ENCODE measurements around the gene SNRPA.

Gene SNRPA

GRCh38 chr19:40741527-40742390 lies 9.2 kb upstream of the SNRPA start:
- TF ChIP-seq REST (IDR thresholded peaks at IDR 0.05; ENCODE audit: insufficient read depth in 1 of 2, low read depth in 2 of 2, low read length in 2 of 2) (no peak), TAF1 (IDR thresholded peaks at IDR 0.05; ENCODE audit: borderline replicate concordance, insufficient read depth, low read length) (no peak), SIN3A (IDR thresholded peaks at IDR 0.05; ENCODE audit: borderline replicate concordance, insufficient read depth, low read length) (no peak), POLR2AphosphoS5 (IDR thresholded peaks at IDR 0.05; ENCODE audit: low read depth, low read length) (no peak), FOXP2 (optimal IDR thresholded peaks at IDR 0.05; ENCODE audit: borderline replicate concordance, extremely low read depth, extremely low read length, insufficient read depth) (no peak)

- no peak for TF ChIP-seq REST (IDR thresholded peaks at IDR 0.05; ENCODE audit: insufficient read depth in 1 of 2, low read depth in 2 of 2, low read length in 2 of 2)
- no peak for TF ChIP-seq FOXP2 (optimal IDR thresholded peaks at IDR 0.05; ENCODE audit: borderline replicate concordance, extremely low read depth, extremely low read length, insufficient read depth)
- no peak for TF ChIP-seq TAF1 (IDR thresholded peaks at IDR 0.05; ENCODE audit: borderline replicate concordance, insufficient read depth, low read length)
- TF ChIP-seq POLR2AphosphoS5 (IDR thresholded peaks at IDR 0.05; ENCODE audit: low read depth, low read length): no peak
- TF ChIP-seq SIN3A (IDR thresholded peaks at IDR 0.05; ENCODE audit: borderline replicate concordance, insufficient read depth, low read length): no peak
Observed at GRCh38 chr19:40742477-40742876, 8.5 kb upstream of the SNRPA start.

GRCh38 chr19:40742886-40743285 lies 8.1 kb upstream of the SNRPA start:
- TF ChIP-seq POLR2AphosphoS5 (IDR thresholded peaks at IDR 0.05; ENCODE audit: low read depth, low read length) (no peak), REST (IDR thresholded peaks at IDR 0.05; ENCODE audit: insufficient read depth in 1 of 2, low read depth in 2 of 2, low read length in 2 of 2) (no peak), FOXP2 (optimal IDR thresholded peaks at IDR 0.05; ENCODE audit: borderline replicate concordance, extremely low read depth, extremely low read length, insufficient read depth) (no peak), TAF1 (IDR thresholded peaks at IDR 0.05; ENCODE audit: borderline replicate concordance, insufficient read depth, low read length) (no peak), SIN3A (IDR thresholded peaks at IDR 0.05; ENCODE audit: borderline replicate concordance, insufficient read depth, low read length) (no peak)

GRCh38 chr19:40743926-40744325 lies 7.1 kb upstream of the SNRPA start:
- TF ChIP-seq REST (IDR thresholded peaks at IDR 0.05; ENCODE audit: insufficient read depth in 1 of 2, low read depth in 2 of 2, low read length in 2 of 2) (no peak), SIN3A (IDR thresholded peaks at IDR 0.05; ENCODE audit: borderline replicate concordance, insufficient read depth, low read length) (no peak), TAF1 (IDR thresholded peaks at IDR 0.05; ENCODE audit: borderline replicate concordance, insufficient read depth, low read length) (no peak), POLR2AphosphoS5 (IDR thresholded peaks at IDR 0.05; ENCODE audit: low read depth, low read length) (no peak), FOXP2 (optimal IDR thresholded peaks at IDR 0.05; ENCODE audit: borderline replicate concordance, extremely low read depth, extremely low read length, insufficient read depth) (no peak)

Data from PFSK-1 (cell line).